Vagina (tissue), 2 donors: ENCODE measurements around the gene STN1. TPM values are rescaled to one million over a fixed set of nuclear protein-coding genes. Genes with fewer than 3 reads are reported as not detected.

ENCODE experiments used
- DNase-seq, 2 donors: peaks; one replicate each; pipeline ENCODE4 v3.0.0-alpha.2; 2017; ENCODE audit errors: extremely low spot score in 2 of 2
- H3K27ac ChIP-seq: fragments of 200-600 bp; sonication (generic); one replicate; pipeline ENCODE4 v1.5.1; 2019
- H3K27me3 ChIP-seq: fragments of 200-600 bp; sonication (generic); one replicate; pipeline ENCODE4 v1.5.1; 2019
- H3K36me3 ChIP-seq, 2 donors: fragments of 200-600 bp; sonication (generic); one replicate each; pipeline ENCODE4 v1.5.1; 2017 to 2019
- H3K4me1 ChIP-seq: fragments of 200-600 bp; sonication (generic); one replicate; pipeline ENCODE4 v1.5.1; 2019
- H3K4me3 ChIP-seq, 2 donors: fragments of 200-600 bp; sonication (generic); 1 replicate in 1 of 2; 2 replicates in 1 of 2; pipeline ENCODE4 v1.5.1; 2016 to 2019
- H3K9me3 ChIP-seq: fragments of 200-600 bp; sonication (generic); one replicate; pipeline ENCODE4 v1.5.1; 2019
- POLR2A ChIP-seq, 2 donors: fragments of 450-650 bp; IDR thresholded peaks; one replicate each; pipeline ENCODE4 v1.6.1; 2017; ENCODE audit warnings: antibody characterized with exemption in 2 of 2, mild to moderate bottlenecking in 2 of 2, moderate library complexity in 2 of 2
- POLR2AphosphoS5 ChIP-seq, 2 donors: sonication (generic); formaldehyde crosslinking; IDR thresholded peaks; one replicate each; pipeline ENCODE4 v1.9.0; 2017; ENCODE audit warnings: antibody characterized with exemption in 2 of 2, mild to moderate bottlenecking in 2 of 2, low read depth in 1 of 2; ENCODE audit not compliant: insufficient read depth in 1 of 2
- intact Hi-C: fragments of 100-400 bp; cut with DNase I; formaldehyde crosslinking; loops from one replicate; pipeline ENCODE4 v1.15.1; 2023
- total RNA-seq: library from RNA; depleted of rRNA; stranded (reverse); fragments of >200 nt; gene quantifications from one replicate; pipeline ENCODE4 v1.2.3, GENCODE V29; 2016
- TF ChIP-seq, protein P1 (sequence below), 3 experiments: fragments of 450-650 bp in 2 of 3; fragments of 200-600 bp in 1 of 3; sonication (generic) in 1 of 3; IDR thresholded peaks; one replicate each; pipeline ENCODE4 v1.5.1; 2017 to 2019; ENCODE audit warnings: antibody characterized with exemption in 3 of 3, mild to moderate bottlenecking in 2 of 3, moderate library complexity in 2 of 3

STN1 gene
- total RNA-seq, 1 donor from 2014 or later, result 22.3 TPM

DNA sequence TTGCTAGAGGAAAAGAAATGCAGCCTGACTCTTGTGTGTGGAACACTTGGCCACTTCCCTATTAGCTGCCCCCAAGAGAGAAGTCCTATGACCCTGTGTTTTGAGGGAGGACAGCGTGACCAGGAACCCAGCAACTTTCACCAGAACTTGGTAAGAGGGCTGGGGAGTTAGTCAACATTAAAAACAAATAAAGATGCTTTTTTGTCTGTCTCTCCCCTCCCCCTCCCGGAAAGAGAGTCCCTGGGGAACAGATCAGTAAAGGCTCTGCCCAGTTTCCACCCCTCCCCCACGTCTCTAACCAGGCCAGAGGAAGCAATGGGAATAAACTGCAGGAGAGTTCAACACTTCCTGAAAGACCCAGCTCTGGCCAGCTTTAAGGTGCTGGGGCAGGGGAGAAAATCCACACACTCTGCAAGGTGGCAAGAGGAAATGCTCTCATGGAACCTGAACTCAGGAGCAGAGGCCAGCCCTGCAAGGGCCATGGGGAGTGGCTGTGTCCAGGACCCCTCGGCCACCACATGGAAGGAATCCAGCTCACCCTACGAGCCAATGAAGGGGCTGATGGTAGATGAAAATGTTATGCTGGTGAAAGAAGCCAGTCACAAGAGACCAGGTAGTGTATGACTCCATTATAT, 84.1 kb downstream of the STN1 start:
- Histone ChIP-seq H3K27ac (peak overlapping the region; percentile 60), H3K4me1 (peaks cover 62% of the 10 kb centered on the region), H3K36me3 (no peaks in the 10 kb centered on the region), H3K4me3 (no peak overlapping the region), H3K27me3 (no peaks in the 10 kb centered on the region), H3K9me3 (no peaks in the 10 kb centered on the region)
- DNase-seq, result no peak
- no peak for TF ChIP-seq POLR2A (IDR thresholded peaks at IDR 0.05)
- peak in 1 of 2 donors; percentile 41 for TF ChIP-seq POLR2AphosphoS5 (IDR thresholded peaks at IDR 0.05; ENCODE audit: insufficient read depth in 1 of 2, low read depth in 1 of 2)
- intact Hi-C loops, result no loop called here

DNA sequence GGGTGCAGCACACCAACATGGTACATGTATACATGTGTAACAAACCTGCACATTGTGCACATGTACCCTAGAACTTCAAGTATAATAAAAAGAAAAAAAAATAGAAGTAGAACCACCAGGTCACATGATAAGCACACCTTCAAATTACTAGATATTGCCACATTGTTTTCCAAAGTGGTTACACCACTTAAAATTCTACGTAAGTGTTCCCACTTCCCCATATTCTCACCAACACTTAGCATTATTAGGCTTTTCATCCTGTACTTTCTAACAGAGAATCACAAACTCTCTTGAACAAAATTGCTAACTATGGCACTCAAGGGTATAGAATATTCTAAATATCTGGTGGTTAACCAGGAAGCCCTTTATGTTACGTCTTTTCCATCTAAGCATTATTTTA, 85.2 kb downstream of the STN1 start:
- Histone ChIP-seq H3K27ac (no peak overlapping the region), H3K4me1 (peaks cover 61% of the 10 kb centered on the region), H3K9me3 (no peaks in the 10 kb centered on the region), H3K36me3 (no peaks in the 10 kb centered on the region), H3K4me3 (no peak overlapping the region), H3K27me3 (no peaks in the 10 kb centered on the region)
- intact Hi-C loops, result no loop called here
- no peak for DNase-seq
- TF ChIP-seq POLR2A (IDR thresholded peaks at IDR 0.05) (no peak), POLR2AphosphoS5 (IDR thresholded peaks at IDR 0.05; ENCODE audit: insufficient read depth in 1 of 2, low read depth in 1 of 2) (no peak)
- TF ChIP-seq, protein P1, sequence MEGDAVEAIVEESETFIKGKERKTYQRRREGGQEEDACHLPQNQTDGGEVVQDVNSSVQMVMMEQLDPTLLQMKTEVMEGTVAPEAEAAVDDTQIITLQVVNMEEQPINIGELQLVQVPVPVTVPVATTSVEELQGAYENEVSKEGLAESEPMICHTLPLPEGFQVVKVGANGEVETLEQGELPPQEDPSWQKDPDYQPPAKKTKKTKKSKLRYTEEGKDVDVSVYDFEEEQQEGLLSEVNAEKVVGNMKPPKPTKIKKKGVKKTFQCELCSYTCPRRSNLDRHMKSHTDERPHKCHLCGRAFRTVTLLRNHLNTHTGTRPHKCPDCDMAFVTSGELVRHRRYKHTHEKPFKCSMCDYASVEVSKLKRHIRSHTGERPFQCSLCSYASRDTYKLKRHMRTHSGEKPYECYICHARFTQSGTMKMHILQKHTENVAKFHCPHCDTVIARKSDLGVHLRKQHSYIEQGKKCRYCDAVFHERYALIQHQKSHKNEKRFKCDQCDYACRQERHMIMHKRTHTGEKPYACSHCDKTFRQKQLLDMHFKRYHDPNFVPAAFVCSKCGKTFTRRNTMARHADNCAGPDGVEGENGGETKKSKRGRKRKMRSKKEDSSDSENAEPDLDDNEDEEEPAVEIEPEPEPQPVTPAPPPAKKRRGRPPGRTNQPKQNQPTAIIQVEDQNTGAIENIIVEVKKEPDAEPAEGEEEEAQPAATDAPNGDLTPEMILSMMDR (IDR thresholded peaks at IDR 0.05), result no peak

Other genes starting within 250 kb of the STN1 start
- gene SH3PXD2A, start 62.6 kb downstream of the STN1 start, total RNA-seq, result 56.2 TPM
- gene SLK, start 49.0 kb upstream of the STN1 start, total RNA-seq, result 50.1 TPM
- 149 TPM for gene COL17A1, start 167.7 kb upstream of the STN1 start, total RNA-seq
- gene SFR1, start 204.0 kb upstream of the STN1 start, total RNA-seq, result 4.4 TPM